GM10266 (cell line): ENCODE measurements around the gene PTPRE.

ENCODE experiments used
- DNase-seq: peaks from one replicate; pipeline ENCODE4 v3.0.0; 2012; ENCODE audit errors: extremely low spot score
- CTCF ChIP-seq: IDR thresholded peaks from 2 replicates; pipeline ENCODE4 v1.5.1; 2012; ENCODE audit warnings: mild to moderate bottlenecking, low read depth; ENCODE audit not compliant: control insufficient read depth, insufficient read depth; ENCODE audit errors: missing control alignments

The PTPRE gene

DNA sequence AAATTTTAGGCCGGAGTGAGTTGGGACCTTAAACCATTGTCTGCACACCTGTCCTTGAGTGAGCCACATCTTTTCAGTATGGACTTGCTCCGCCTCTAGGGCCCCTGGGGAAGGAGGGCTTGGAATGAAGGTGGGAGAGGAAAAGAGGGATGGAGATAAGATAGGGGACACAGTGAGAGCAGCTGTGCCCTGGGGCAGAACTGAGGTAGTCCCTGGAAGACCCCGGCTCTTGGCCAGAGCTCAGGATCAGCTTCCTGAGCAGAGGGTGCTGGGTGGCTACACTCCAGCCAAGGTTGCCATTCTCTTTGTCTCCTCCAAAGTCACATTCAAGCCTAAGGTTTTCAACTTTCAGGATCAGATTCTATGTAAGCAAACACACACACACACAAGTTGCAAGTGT lies 137.3 kb downstream of the PTPRE start:
- no peak for DNase-seq
- no peak for TF ChIP-seq CTCF

- no peak for TF ChIP-seq CTCF
- DNase-seq: no peak
Measured at GRCh38 chr10:128044961-128045832, 138.3 kb downstream of the PTPRE start.

- no peak for TF ChIP-seq CTCF
- DNase-seq: no peak
Measured at GRCh38 chr10:128045833-128046120, 138.9 kb downstream of the PTPRE start.

DNA sequence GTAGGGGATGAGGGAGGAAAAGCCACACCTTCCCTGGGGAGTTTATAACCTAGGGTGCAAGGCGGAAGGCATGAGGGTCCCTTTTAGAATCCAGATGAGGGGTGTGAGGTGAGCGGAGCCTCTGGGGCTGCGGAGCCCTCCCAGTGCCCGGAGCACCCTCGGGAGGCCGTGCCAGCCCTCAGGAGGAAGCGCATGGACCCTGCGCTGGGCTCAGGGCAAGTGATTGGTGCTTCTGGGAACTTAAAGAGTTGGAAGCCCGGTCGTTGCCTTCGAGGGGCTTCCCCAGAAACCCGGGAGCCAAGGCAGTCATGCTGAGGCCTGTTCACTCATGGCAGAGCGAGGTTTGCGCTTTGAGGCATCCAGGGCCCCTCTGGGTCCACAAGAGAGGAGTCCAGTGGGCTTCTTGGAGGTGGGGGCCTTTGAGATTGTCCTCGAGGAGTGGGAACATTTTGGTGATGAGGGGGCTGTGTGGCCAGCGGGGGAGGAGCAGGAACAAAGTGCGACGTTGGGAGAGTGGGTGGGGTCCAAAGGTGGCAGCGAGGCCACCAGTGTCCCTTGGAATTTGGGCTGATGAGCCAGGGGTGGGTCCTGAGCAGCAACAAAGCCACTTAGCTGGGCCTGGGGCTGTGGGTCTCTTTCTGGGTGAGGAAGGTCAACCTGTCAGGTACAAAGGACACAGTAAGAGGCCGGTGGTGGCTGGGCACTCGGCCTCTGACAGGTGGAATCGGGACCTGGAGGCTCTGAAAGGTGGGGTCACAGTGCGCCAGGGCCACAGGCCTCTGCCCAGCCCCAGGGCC lies 139.5 kb downstream of the PTPRE start:
- TF ChIP-seq CTCF: no peak
- DNase-seq: no peak

DNA sequence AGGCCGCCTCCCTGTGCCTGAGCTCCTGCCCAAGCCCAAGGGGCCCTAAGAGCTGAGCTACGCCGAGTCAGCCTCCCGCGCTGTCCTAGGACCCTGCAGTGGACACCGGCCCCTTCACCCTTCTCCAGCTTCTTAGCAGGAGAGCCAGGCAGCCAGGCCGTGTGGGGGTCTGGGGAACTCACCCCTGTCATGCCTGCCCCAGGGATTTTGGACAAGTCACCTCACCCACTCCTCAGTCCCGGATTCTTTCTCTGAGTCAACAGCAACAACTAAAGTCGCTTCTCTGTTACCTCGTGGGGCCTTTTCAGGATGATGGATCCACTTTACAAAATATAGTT lies 140.0 kb downstream of the PTPRE start:
- DNase-seq: no peak
- no peak for TF ChIP-seq CTCF

DNA sequence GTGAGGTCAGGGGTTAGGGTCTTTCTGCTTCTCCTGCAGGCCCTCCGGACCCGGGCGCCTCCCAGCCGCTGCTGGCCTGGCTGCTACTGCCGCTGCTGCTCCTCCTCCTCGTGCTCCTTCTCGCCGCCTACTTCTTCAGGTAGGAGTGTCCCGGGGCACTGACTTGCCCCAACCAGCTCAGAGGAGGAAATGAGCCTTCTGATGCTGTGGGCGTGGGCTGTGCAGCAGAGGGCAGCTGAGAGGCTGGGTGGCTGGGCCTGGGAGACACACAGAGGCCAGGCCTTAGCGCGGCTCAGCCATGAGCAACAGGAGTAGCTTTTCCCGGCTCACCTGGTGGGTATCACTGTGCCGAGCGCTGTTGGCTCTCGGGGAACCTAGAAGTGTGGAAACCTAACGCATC lies 140.4 kb downstream of the PTPRE start:
- no peak for TF ChIP-seq CTCF
- peak; percentile 84 for DNase-seq
